ENCODE results near the gene CHI3L1. TPM values are rescaled to one million over a fixed set of nuclear protein-coding genes. Genes with fewer than 3 reads are reported as not detected.

The CHI3L1 gene
- total and polyA plus RNA-seq, 2 donors from 2014 or later = 49.5 to 96.6 TPM

- Histone ChIP-seq H3K4me3 (ENCODE audit: low read length in 3 of 3) (no peak within 1 kb of the TSS), H3K27ac (ENCODE audit: low read depth in 2 of 2, low read length in 2 of 2) (peak within 1 kb of the TSS in 1 of 2 donors; percentile 7), H3K36me3 (ENCODE audit: control insufficient read depth in 2 of 3, insufficient read depth in 3 of 3, low read length in 3 of 3) (no peaks in the 10 kb centered on the region), H3K9ac (ENCODE audit: low read length in 3 of 3) (no peak within 1 kb of the TSS), H3K27me3 (ENCODE audit: control insufficient read depth, insufficient read depth, low read length) (no peaks in the 10 kb centered on the region), H3K4me1 (ENCODE audit: control insufficient read depth in 2 of 3, insufficient read depth in 2 of 3, low read depth in 1 of 3, low read length in 3 of 3) (peaks cover 2 to 15% (median 4%) of the 10 kb centered on the region in 3 donors), H3K9me3 (ENCODE audit: control insufficient read depth in 2 of 3, insufficient read depth in 1 of 3, low read length in 3 of 3) (no peaks in the 10 kb centered on the region)
- TF ChIP-seq, protein P1, sequence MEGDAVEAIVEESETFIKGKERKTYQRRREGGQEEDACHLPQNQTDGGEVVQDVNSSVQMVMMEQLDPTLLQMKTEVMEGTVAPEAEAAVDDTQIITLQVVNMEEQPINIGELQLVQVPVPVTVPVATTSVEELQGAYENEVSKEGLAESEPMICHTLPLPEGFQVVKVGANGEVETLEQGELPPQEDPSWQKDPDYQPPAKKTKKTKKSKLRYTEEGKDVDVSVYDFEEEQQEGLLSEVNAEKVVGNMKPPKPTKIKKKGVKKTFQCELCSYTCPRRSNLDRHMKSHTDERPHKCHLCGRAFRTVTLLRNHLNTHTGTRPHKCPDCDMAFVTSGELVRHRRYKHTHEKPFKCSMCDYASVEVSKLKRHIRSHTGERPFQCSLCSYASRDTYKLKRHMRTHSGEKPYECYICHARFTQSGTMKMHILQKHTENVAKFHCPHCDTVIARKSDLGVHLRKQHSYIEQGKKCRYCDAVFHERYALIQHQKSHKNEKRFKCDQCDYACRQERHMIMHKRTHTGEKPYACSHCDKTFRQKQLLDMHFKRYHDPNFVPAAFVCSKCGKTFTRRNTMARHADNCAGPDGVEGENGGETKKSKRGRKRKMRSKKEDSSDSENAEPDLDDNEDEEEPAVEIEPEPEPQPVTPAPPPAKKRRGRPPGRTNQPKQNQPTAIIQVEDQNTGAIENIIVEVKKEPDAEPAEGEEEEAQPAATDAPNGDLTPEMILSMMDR (IDR thresholded peaks at IDR 0.05; ENCODE audit: borderline replicate concordance, extremely low read depth, insufficient read depth) = no peak
- FAIRE-seq (no peak), DNase-seq (peak in 1 of 5 donors; percentile 37)
- intact Hi-C loops (cut with DNase I) = no loop called here
Measured at GRCh38 chr1:203175237-203175826, 11.2 kb downstream of the CHI3L1 start, which contains the start of gene MYBPH. MYBPH (minus strand) TSS chr1:203175826; CDS start chr1:203175755, 71 bp downstream.

GRCh38 chr1:203174324-203174985 lies 12.0 kb downstream of the CHI3L1 start:
- Histone ChIP-seq H3K9me3 (ENCODE audit: control insufficient read depth in 2 of 3, insufficient read depth in 1 of 3, low read length in 3 of 3) (no peaks in the 10 kb centered on the region), H3K4me3 (ENCODE audit: low read length in 3 of 3) (no peak overlapping the region), H3K9ac (ENCODE audit: low read length in 3 of 3) (no peak overlapping the region), H3K27ac (ENCODE audit: low read depth in 2 of 2, low read length in 2 of 2) (no peak overlapping the region), H3K4me1 (ENCODE audit: control insufficient read depth in 2 of 3, insufficient read depth in 2 of 3, low read depth in 1 of 3, low read length in 3 of 3) (peaks cover 2 to 15% (median 4%) of the 10 kb centered on the region in 3 donors), H3K27me3 (ENCODE audit: control insufficient read depth, insufficient read depth, low read length) (no peaks in the 10 kb centered on the region), H3K36me3 (ENCODE audit: control insufficient read depth in 2 of 3, insufficient read depth in 3 of 3, low read length in 3 of 3) (no peaks in the 10 kb centered on the region)
- DNase-seq (peak in 1 of 5 donors; percentile 29), FAIRE-seq (no peak)
- intact Hi-C loops (cut with DNase I) = no loop called here
- TF ChIP-seq, protein P1 (IDR thresholded peaks at IDR 0.05; ENCODE audit: borderline replicate concordance, extremely low read depth, insufficient read depth) = no peak

DNA sequence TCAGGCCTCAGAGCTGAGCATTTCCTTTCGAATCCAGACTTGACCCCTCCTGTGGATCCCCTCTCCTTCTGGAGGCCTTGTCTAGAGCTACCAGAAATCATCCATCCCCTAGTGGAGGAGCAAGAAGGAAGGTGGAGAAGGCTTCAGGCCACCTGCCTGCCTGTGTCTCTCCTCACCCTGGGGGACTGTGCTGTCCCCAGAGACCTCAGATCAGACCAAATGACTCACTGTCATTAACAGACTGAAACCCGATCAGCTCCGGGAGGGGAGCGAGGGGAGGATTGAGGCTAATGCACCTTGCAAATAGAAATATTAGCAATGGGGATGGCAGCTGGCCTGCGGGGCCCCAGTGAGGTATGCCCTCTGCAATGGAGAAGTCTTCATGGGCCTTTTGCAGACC lies 12.9 kb downstream of the CHI3L1 start:
- Histone ChIP-seq H3K27ac (ENCODE audit: low read depth in 2 of 2, low read length in 2 of 2) (no peak overlapping the region), H3K4me3 (ENCODE audit: low read length in 3 of 3) (no peak overlapping the region), H3K27me3 (ENCODE audit: control insufficient read depth, insufficient read depth, low read length) (no peaks in the 10 kb centered on the region), H3K4me1 (ENCODE audit: control insufficient read depth in 2 of 3, insufficient read depth in 2 of 3, low read depth in 1 of 3, low read length in 3 of 3) (peaks cover 2 to 15% (median 4%) of the 10 kb centered on the region in 3 donors), H3K9me3 (ENCODE audit: control insufficient read depth in 2 of 3, insufficient read depth in 1 of 3, low read length in 3 of 3) (no peaks in the 10 kb centered on the region), H3K36me3 (ENCODE audit: control insufficient read depth in 2 of 3, insufficient read depth in 3 of 3, low read length in 3 of 3) (no peaks in the 10 kb centered on the region), H3K9ac (ENCODE audit: low read length in 3 of 3) (no peak overlapping the region)
- DNase-seq (peak in 4 of 5 donors; percentile 9 to 64 (median 60)), FAIRE-seq (no peak)
- intact Hi-C loops (cut with DNase I) = no loop called here
- TF ChIP-seq, protein P1 (IDR thresholded peaks at IDR 0.05; ENCODE audit: borderline replicate concordance, extremely low read depth, insufficient read depth) = no peak
